ENCODE results near the gene RPS3.

RPS3 gene

GRCh38 chr11:75423721-75424120 lies 24.4 kb downstream of the RPS3 start:
- TF ChIP-seq ZIC2 (tag by site-specific recombination; IDR thresholded peaks at IDR 0.05): no peak
- TF ChIP-seq ZBTB10 (tag by site-specific recombination; IDR thresholded peaks at IDR 0.05): no peak
- no peak for TF ChIP-seq ZBTB21 (tag by site-specific recombination; IDR thresholded peaks at IDR 0.05)
- TF ChIP-seq ZNF157 (tag by site-specific recombination; IDR thresholded peaks at IDR 0.05): no peak
- no peak for TF ChIP-seq ZNF248 (tag by site-specific recombination; IDR thresholded peaks at IDR 0.05)
- no peak for TF ChIP-seq OVOL3 (tag by site-specific recombination; IDR thresholded peaks at IDR 0.05)
- no peak for TF ChIP-seq AEBP2 (tag by site-specific recombination; IDR thresholded peaks at IDR 0.05; ENCODE audit: borderline replicate concordance)
- TF ChIP-seq ZBTB48 (tag by site-specific recombination; IDR thresholded peaks at IDR 0.05): no peak
- TF ChIP-seq ZNF416 (tag by site-specific recombination; IDR thresholded peaks at IDR 0.05): no peak
- no peak for TF ChIP-seq ZNF174 (tag by site-specific recombination; IDR thresholded peaks at IDR 0.05)
- no peak for TF ChIP-seq ZNF518A (tag by site-specific recombination; conservative IDR thresholded peaks at IDR 0.05; ENCODE audit: low read depth)
- no peak for TF ChIP-seq ZNF473 (tag by site-specific recombination; IDR thresholded peaks at IDR 0.05)
- no peak for TF ChIP-seq ZNF184 (tag by site-specific recombination; IDR thresholded peaks at IDR 0.05)
- Histone ChIP-seq H3K27ac (ENCODE audit: extremely low read depth, low read depth, low read length) (no peak overlapping the region), H3K36me3 (ENCODE audit: control insufficient read depth in 2 of 2, insufficient read depth in 1 of 2, low read length in 2 of 2) (peaks cover 0 to 17% of the 10 kb centered on the region in 2 experiments; a peak in 2 of 3 replicates), H3K9me3 (ENCODE audit: control insufficient read depth, insufficient read depth, low read depth, low read length) (no peaks in the 10 kb centered on the region), H3K4me3 (ENCODE audit: low read depth, low read length) (no peak overlapping the region), H3K4me1 (ENCODE audit: control insufficient read depth, insufficient read depth, low read length) (no peaks in the 10 kb centered on the region)
- CTCF ChIA-PET: interaction anchor here (1.6 kb wide), 1 partner anchor 16 kb away, joined by 5 read pairs; no protein-coding TSS in a partner anchor
- POLR2A ChIA-PET: no interaction called here

DNA sequence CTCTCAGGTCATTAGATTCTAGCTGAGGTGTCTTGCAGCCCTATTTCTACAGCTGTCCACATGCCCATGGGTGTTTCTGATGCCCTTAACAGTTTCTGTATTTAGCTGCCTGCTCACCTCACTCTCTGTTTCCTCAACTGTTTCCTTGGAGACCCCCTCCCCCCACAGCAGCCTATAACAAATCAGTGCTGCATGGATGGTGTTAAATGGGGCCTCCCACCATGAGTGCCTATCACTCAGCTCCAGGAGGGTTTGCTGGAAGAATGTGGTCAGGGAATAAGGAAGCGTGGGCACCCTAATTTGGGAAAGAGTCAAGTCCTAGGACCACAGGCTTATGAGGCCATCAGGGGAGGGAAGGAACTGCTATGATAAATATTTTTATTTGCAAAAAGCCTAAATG lies 25.1 kb downstream of the RPS3 start:
- Histone ChIP-seq H3K9me3 (ENCODE audit: control insufficient read depth, insufficient read depth, low read depth, low read length) (no peaks in the 10 kb centered on the region), H3K27ac (ENCODE audit: extremely low read depth, low read depth, low read length) (no peak overlapping the region), H3K36me3 (ENCODE audit: control insufficient read depth in 2 of 2, insufficient read depth in 1 of 2, low read length in 2 of 2) (peaks cover 0 to 17% of the 10 kb centered on the region in 2 experiments; a peak in 2 of 3 replicates), H3K4me3 (ENCODE audit: low read depth, low read length) (no peak overlapping the region), H3K4me1 (ENCODE audit: control insufficient read depth, insufficient read depth, low read length) (no peaks in the 10 kb centered on the region)
- no peak for TF ChIP-seq ZNF184 (tag by site-specific recombination; IDR thresholded peaks at IDR 0.05)
- TF ChIP-seq ZNF658 (tag by site-specific recombination; IDR thresholded peaks at IDR 0.05): no peak
- no peak for TF ChIP-seq PRDM4 (tag by site-specific recombination; IDR thresholded peaks at IDR 0.05)
- TF ChIP-seq SETDB1 (IDR thresholded peaks at IDR 0.05; ENCODE audit: insufficient read length, low read length): no peak
- TF ChIP-seq ZFP3 (tag by site-specific recombination; IDR thresholded peaks at IDR 0.05; ENCODE audit: low read depth): no peak
- TF ChIP-seq ZNF514 (tag by site-specific recombination; IDR thresholded peaks at IDR 0.05): no peak
- no peak for TF ChIP-seq ZNF549 (tag by site-specific recombination; IDR thresholded peaks at IDR 0.05)
- TF ChIP-seq ZNF837 (tag by site-specific recombination; IDR thresholded peaks at IDR 0.05): no peak
- no peak for TF ChIP-seq ZNF146 (tag by site-specific recombination; IDR thresholded peaks at IDR 0.05)
- no peak for TF ChIP-seq KLF8 (tag by site-specific recombination; IDR thresholded peaks at IDR 0.05)
- no peak for TF ChIP-seq ZNF112 (tag by site-specific recombination; IDR thresholded peaks at IDR 0.05)
- TF ChIP-seq ZNF561 (tag by site-specific recombination; IDR thresholded peaks at IDR 0.05; ENCODE audit: borderline replicate concordance): no peak
- TF ChIP-seq ZNF560 (tag by site-specific recombination; IDR thresholded peaks at IDR 0.05; ENCODE audit: borderline replicate concordance): no peak
- no peak for TF ChIP-seq ZBTB21 (tag by site-specific recombination; IDR thresholded peaks at IDR 0.05)
- CTCF ChIA-PET: interaction anchor here (1.3 to 1.6 kb wide), 2 partner anchors 17 to 35 kb away, joined by 5 read pairs; no protein-coding TSS in a partner anchor
- POLR2A ChIA-PET: interaction anchor here (0.9 kb wide), 1 partner anchor 138 kb away, joined by 4 read pairs; no protein-coding TSS in a partner anchor

All from HEK293 (cell line).